Fibroblast of pulmonary artery (primary cell): ENCODE data around the gene NLRP5.
"Not testable (repeated sequence)": the region's sequence is repeated elsewhere in the genome, so short reads cannot be mapped to it uniquely, and the experiment has no call there.

Source experiments
- DNase-seq: peaks from one replicate; pipeline ENCODE4 v3.0.0-alpha.2; 2010; ENCODE audit warnings: low read depth
- H3K4me3 ChIP-seq: replicated peaks from 2 replicates; pipeline ENCODE4 v1.5.1; 2011; ENCODE audit warnings: low read depth, mild to moderate bottlenecking, control low read depth, low read length, moderate library complexity
- CTCF ChIP-seq: IDR thresholded peaks from 2 replicates; pipeline ENCODE4 v1.5.1; 2011; ENCODE audit warnings: mild to moderate bottlenecking, control low read depth, low read length, inconsistent platforms; ENCODE audit errors: missing control alignments

The NLRP5 gene

GRCh38 chr19:56091751-56092546 is 105.4 kb downstream of the NLRP5 start:
- no peak for DNase-seq
- H3K4me3 ChIP-seq = no peak overlapping the region
- TF ChIP-seq CTCF = no peak

GRCh38 chr19:56092685-56093631 is 106.4 kb downstream of the NLRP5 start:
- no peak overlapping the region for H3K4me3 ChIP-seq
- no peak for TF ChIP-seq CTCF
- no peak for DNase-seq

- no peak for TF ChIP-seq CTCF
- no peak for DNase-seq
- no peak overlapping the region for H3K4me3 ChIP-seq
Observed at GRCh38 chr19:56094449-56094848, 107.9 kb downstream of the NLRP5 start.

- no peak for DNase-seq
- H3K4me3 ChIP-seq = no peak overlapping the region
- no peak for TF ChIP-seq CTCF
Observed at GRCh38 chr19:56096665-56097064, 110.1 kb downstream of the NLRP5 start.

- no peak overlapping the region for H3K4me3 ChIP-seq
- no peak for DNase-seq
- no peak for TF ChIP-seq CTCF
Observed at GRCh38 chr19:56097306-56097705, 110.7 kb downstream of the NLRP5 start.

- H3K4me3 ChIP-seq = no peak overlapping the region
- DNase-seq = no peak
- no peak for TF ChIP-seq CTCF
Observed at GRCh38 chr19:56097776-56098175, 111.2 kb downstream of the NLRP5 start.

- not testable (repeated sequence) for H3K4me3 ChIP-seq, DNase-seq
Observed at GRCh38 chr19:56098237-56098636, 111.7 kb downstream of the NLRP5 start.
